DND-41 (cell line): Measurements from ENCODE around the gene FAM120A.

ENCODE experiments used
- ATAC-seq: fragments of 200-7000 bp; cut with Tn5 transposase; 3 replicates; pipeline ENCODE4 v1.9.1; 2021; ENCODE audit warnings: low read depth; ENCODE audit not compliant: insufficient read depth
- DNase-seq: peaks from one replicate; pipeline ENCODE4 v3.0.0-alpha.2; 2020
- H2AFZ ChIP-seq: 2 replicates; pipeline ENCODE4 v1.6.0; 2012; ENCODE audit warnings: low read depth, low read length
- H3K27ac ChIP-seq: 2 replicates; pipeline ENCODE4 v1.5.1; 2012; ENCODE audit warnings: low read length, inconsistent platforms
- H3K27me3 ChIP-seq: fragments of 200-600 bp; sonication (generic); 2 replicates; pipeline ENCODE4 v1.6.0; 2012; ENCODE audit warnings: low read length, mild to moderate bottlenecking, inconsistent platforms; ENCODE audit not compliant: insufficient read depth, poor library complexity
- H3K36me3 ChIP-seq: 2 replicates; pipeline ENCODE4 v1.5.1; 2012; ENCODE audit warnings: low read length, inconsistent platforms; ENCODE audit not compliant: insufficient read depth
- H3K4me1 ChIP-seq: 2 replicates; pipeline ENCODE4 v1.5.1; 2012; ENCODE audit warnings: mild to moderate bottlenecking, low read length; ENCODE audit not compliant: insufficient read depth
- H3K4me2 ChIP-seq: 2 replicates; pipeline ENCODE4 v1.6.0; 2012; ENCODE audit warnings: mild to moderate bottlenecking, moderate library complexity, low read length, inconsistent platforms; ENCODE audit not compliant: insufficient read depth
- H3K4me3 ChIP-seq, 2 experiments: fragments of 200-600 bp in 1 of 2; shearing (Covaris generic) in 1 of 2; 2 replicates each; pipeline ENCODE4 v1.5.1; 2012 to 2016; ENCODE audit warnings: inconsistent platforms in 2 of 2, low read length in 2 of 2, mild to moderate bottlenecking in 2 of 2, low read depth in 1 of 2, moderate library complexity in 1 of 2
- H3K79me2 ChIP-seq: 2 replicates; pipeline ENCODE4 v1.6.0; 2012; ENCODE audit warnings: low read length, inconsistent platforms; ENCODE audit not compliant: insufficient read depth
- H3K9ac ChIP-seq: 2 replicates; pipeline ENCODE4 v1.6.0; 2012; ENCODE audit warnings: low read depth, mild to moderate bottlenecking, inconsistent platforms, low read length, moderate library complexity
- H3K9me3 ChIP-seq: 2 replicates; pipeline ENCODE4 v1.5.1; 2012; ENCODE audit warnings: low read length, moderate library complexity, mild to moderate bottlenecking, inconsistent platforms; ENCODE audit not compliant: insufficient read depth, severe bottlenecking
- H4K20me1 ChIP-seq: 2 replicates; pipeline ENCODE4 v1.6.0; 2012; ENCODE audit warnings: low read length; ENCODE audit not compliant: insufficient read depth
- EZH2 ChIP-seq: IDR thresholded peaks from 3 replicates; pipeline ENCODE4 v1.6.1; 2012; ENCODE audit warnings: borderline replicate concordance, low read depth, mild to moderate bottlenecking, moderate library complexity, low read length, inconsistent platforms; ENCODE audit not compliant: severe bottlenecking
- TF ChIP-seq, protein P1 (sequence below): IDR thresholded peaks from 2 replicates; pipeline ENCODE4 v1.5.1; 2012; ENCODE audit warnings: borderline replicate concordance, low read length, moderate library complexity, mild to moderate bottlenecking; ENCODE audit not compliant: poor library complexity, severe bottlenecking; ENCODE audit errors: extremely low read depth

Gene FAM120A

GRCh38 chr9:93599571-93600403 is 148.3 kb downstream of the FAM120A start:
- no peak for TF ChIP-seq EZH2
- TF ChIP-seq, protein P1, sequence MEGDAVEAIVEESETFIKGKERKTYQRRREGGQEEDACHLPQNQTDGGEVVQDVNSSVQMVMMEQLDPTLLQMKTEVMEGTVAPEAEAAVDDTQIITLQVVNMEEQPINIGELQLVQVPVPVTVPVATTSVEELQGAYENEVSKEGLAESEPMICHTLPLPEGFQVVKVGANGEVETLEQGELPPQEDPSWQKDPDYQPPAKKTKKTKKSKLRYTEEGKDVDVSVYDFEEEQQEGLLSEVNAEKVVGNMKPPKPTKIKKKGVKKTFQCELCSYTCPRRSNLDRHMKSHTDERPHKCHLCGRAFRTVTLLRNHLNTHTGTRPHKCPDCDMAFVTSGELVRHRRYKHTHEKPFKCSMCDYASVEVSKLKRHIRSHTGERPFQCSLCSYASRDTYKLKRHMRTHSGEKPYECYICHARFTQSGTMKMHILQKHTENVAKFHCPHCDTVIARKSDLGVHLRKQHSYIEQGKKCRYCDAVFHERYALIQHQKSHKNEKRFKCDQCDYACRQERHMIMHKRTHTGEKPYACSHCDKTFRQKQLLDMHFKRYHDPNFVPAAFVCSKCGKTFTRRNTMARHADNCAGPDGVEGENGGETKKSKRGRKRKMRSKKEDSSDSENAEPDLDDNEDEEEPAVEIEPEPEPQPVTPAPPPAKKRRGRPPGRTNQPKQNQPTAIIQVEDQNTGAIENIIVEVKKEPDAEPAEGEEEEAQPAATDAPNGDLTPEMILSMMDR = no peak
- Histone ChIP-seq H3K4me2 (no peak overlapping the region), H3K36me3 (no peaks in the 10 kb centered on the region; the same call in 1 of the 2 replicates), H4K20me1 (peaks cover 71% of the 10 kb centered on the region), H3K9ac (no peak overlapping the region), H3K4me3 (no peak overlapping the region), H3K4me1 (peaks cover 6% of the 10 kb centered on the region), H3K79me2 (peaks cover 89% of the 10 kb centered on the region), H3K9me3 (no peaks in the 10 kb centered on the region), H2AFZ (no peak overlapping the region), H3K27me3 (no peaks in the 10 kb centered on the region), H3K27ac (peak overlapping the region; percentile 26; the same call in 1 of the 2 replicates)
- no peak for ATAC-seq
- DNase-seq = peak; percentile 2

- Histone ChIP-seq H3K9ac (no peak overlapping the region), H4K20me1 (peaks cover 68% of the 10 kb centered on the region), H2AFZ (no peak overlapping the region), H3K9me3 (no peaks in the 10 kb centered on the region), H3K79me2 (peaks cover 89% of the 10 kb centered on the region), H3K27ac (peak overlapping the region; percentile 26; the same call in 1 of the 2 replicates), H3K4me2 (no peak overlapping the region), H3K36me3 (no peaks in the 10 kb centered on the region; the same call in 1 of the 2 replicates), H3K4me3 (no peak overlapping the region), H3K27me3 (no peaks in the 10 kb centered on the region), H3K4me1 (peaks cover 6% of the 10 kb centered on the region)
- peak; percentile 18 for DNase-seq
- TF ChIP-seq, protein P1 = no peak
- no peak for TF ChIP-seq EZH2
- ATAC-seq = peak; percentile 57; the same call in 1 of the 3 replicates
Observed at GRCh38 chr9:93600504-93600903, 149.0 kb downstream of the FAM120A start.

DNA sequence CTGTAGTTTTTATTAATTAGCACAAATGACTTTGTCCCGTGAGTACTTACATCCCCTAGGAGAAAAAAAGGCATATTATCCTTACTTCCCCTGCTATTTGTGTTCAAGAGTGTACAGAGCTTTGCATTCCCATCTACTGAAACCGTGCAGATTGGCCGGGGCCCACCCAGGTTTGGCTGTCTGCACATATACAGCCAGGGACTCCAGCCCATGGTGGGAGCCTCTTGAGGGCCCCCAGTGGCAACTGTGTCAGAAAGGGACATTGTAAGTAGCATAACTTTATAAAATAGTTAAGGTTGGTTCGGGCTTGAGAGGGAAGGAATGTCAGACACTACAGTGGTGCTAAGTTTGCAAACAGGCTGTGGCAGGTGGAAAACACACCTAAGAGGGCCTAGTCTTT is 149.6 kb downstream of the FAM120A start:
- Histone ChIP-seq H3K9me3 (no peaks in the 10 kb centered on the region), H3K36me3 (no peaks in the 10 kb centered on the region; the same call in 1 of the 2 replicates), H2AFZ (no peak overlapping the region), H4K20me1 (peaks cover 63% of the 10 kb centered on the region), H3K4me3 (no peak overlapping the region), H3K4me2 (no peak overlapping the region), H3K79me2 (peaks cover 88% of the 10 kb centered on the region), H3K27me3 (no peaks in the 10 kb centered on the region), H3K4me1 (peaks cover 6% of the 10 kb centered on the region), H3K27ac (no peak overlapping the region), H3K9ac (no peak overlapping the region)
- DNase-seq = no peak
- ATAC-seq = no peak
- TF ChIP-seq, protein P1 = no peak
- TF ChIP-seq EZH2 = no peak
